Dendritic cell treated with granulocyte-macrophage colony-stimulating factor and Interleukin-4, amounts not matched to agents 40 ng/mL and 50 ng/mL, for 4 days (primary cell): ENCODE measurements around the gene BCAS3.
"Not testable (repeated sequence)": the region's sequence is repeated elsewhere in the genome, so short reads cannot be mapped to it uniquely, and the experiment has no call there.

Experiments
- H3K27ac Mint-ChIP-seq: one replicate; pipeline ENCODE4 v1.8.0; 2022; ENCODE audit warnings: mild to moderate bottlenecking, mixed read lengths
- H3K27me3 Mint-ChIP-seq: one replicate; pipeline ENCODE4 v1.8.0; 2022; ENCODE audit warnings: mild to moderate bottlenecking, mixed read lengths
- H3K36me3 Mint-ChIP-seq: one replicate; pipeline ENCODE4 v1.8.0; 2022; ENCODE audit warnings: low read depth, mixed read lengths
- H3K4me1 Mint-ChIP-seq: one replicate; pipeline ENCODE4 v1.8.0; 2022; ENCODE audit warnings: low read depth, mixed read lengths
- H3K4me3 Mint-ChIP-seq: one replicate; pipeline ENCODE4 v1.8.0; 2022; ENCODE audit warnings: mild to moderate bottlenecking, moderate library complexity, mixed read lengths
- H3K9me3 Mint-ChIP-seq: one replicate; pipeline ENCODE4 v1.8.0; 2022; ENCODE audit warnings: mixed read lengths
- intact Hi-C: fragments of 100-400 bp; cut with micrococcal nuclease; formaldehyde crosslinking; loops from one replicate; pipeline ENCODE4 v1.15.0; 2022

BCAS3 gene

GRCh38 chr17:60803059-60803458, 125.4 kb downstream of the BCAS3 start:
- no peak overlapping the region for H3K4me3 Mint-ChIP-seq
- no peak overlapping the region for H3K27ac Mint-ChIP-seq
- no peaks in the 10 kb centered on the region for H3K4me1 Mint-ChIP-seq
- no peaks in the 10 kb centered on the region for H3K27me3 Mint-ChIP-seq
- H3K36me3 Mint-ChIP-seq = no peaks in the 10 kb centered on the region
- intact Hi-C loops = no loop called here
- no peaks in the 10 kb centered on the region for H3K9me3 Mint-ChIP-seq

DNA sequence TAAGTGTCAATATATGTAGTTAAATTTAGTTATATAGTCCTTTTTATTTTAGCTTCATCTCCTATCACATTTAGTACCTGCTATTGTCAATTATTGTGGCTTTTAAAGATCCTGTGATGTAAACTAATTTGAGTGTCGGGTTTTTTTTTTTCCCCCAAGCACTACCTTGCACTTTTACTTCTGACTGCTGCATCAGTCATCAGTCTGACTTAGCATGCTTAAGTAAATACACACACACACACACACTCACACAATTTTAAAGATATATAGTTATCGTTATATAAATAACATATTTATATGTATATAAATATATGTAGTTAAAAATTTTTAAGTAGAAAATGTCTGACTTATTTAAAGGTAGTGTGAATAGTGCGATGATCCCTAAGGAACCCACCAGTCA, 127.2 kb downstream of the BCAS3 start:
- Mint-ChIP-seq H3K4me1 (peaks cover 7% of the 10 kb centered on the region), H3K27ac (no peak overlapping the region), H3K9me3 (no peaks in the 10 kb centered on the region), H3K27me3 (no peaks in the 10 kb centered on the region), H3K36me3 (no peaks in the 10 kb centered on the region), H3K4me3 (no peak overlapping the region)
- intact Hi-C loops = no loop called here

GRCh38 chr17:60809421-60809820, 131.8 kb downstream of the BCAS3 start:
- Mint-ChIP-seq H3K36me3 (peaks cover 15% of the 10 kb centered on the region), H3K27me3 (no peaks in the 10 kb centered on the region), H3K27ac (no peak overlapping the region), H3K4me1 (peaks cover 16% of the 10 kb centered on the region), H3K4me3 (no peak overlapping the region), H3K9me3 (peaks cover 8% of the 10 kb centered on the region)
- intact Hi-C loops = no loop called here

GRCh38 chr17:60814941-60815340, 137.3 kb downstream of the BCAS3 start:
- Mint-ChIP-seq H3K36me3 (peaks cover 14% of the 10 kb centered on the region), H3K4me1 (peaks cover 13% of the 10 kb centered on the region)
- H3K27me3 Mint-ChIP-seq, H3K27ac Mint-ChIP-seq, H3K4me3 Mint-ChIP-seq, H3K9me3 Mint-ChIP-seq, intact Hi-C loops: not testable (repeated sequence)

DNA sequence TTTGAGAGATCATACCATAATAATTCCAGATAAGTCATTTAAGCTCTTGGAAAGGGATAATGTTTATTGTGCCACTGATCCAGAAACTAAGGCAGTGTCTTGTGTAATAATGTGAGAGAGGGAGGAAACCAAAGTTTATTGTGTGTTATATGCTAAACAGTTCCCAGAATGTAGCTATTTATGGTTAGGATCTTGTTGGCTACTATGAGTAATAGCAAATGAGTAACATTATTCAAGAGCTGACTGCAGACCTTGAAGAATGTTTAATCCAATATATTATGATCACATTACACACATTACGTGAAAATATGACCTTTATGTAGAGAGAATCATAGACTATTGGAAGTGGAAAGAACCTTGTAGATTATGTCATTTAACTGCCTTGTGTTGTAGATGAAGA, 139.5 kb downstream of the BCAS3 start:
- Mint-ChIP-seq H3K27ac (no peak overlapping the region), H3K36me3 (no peaks in the 10 kb centered on the region), H3K9me3 (peaks cover 8% of the 10 kb centered on the region), H3K4me1 (peaks cover 5% of the 10 kb centered on the region), H3K4me3 (no peak overlapping the region), H3K27me3 (no peaks in the 10 kb centered on the region)
- intact Hi-C loops = no loop called here

GRCh38 chr17:60819447-60820130, 141.9 kb downstream of the BCAS3 start:
- Mint-ChIP-seq H3K4me3 (no peak overlapping the region), H3K4me1 (peaks cover 19% of the 10 kb centered on the region), H3K9me3 (no peaks in the 10 kb centered on the region), H3K27me3 (no peaks in the 10 kb centered on the region), H3K27ac (no peak overlapping the region), H3K36me3 (no peaks in the 10 kb centered on the region)
- intact Hi-C loops = no loop called here

- no peaks in the 10 kb centered on the region for H3K9me3 Mint-ChIP-seq
These were observed 145.9 kb downstream of the BCAS3 start for GRCh38 chr17:60823515-60823914.

GRCh38 chr17:60825351-60825750, 147.7 kb downstream of the BCAS3 start:
- H3K4me3 Mint-ChIP-seq = no peak overlapping the region
- H3K9me3 Mint-ChIP-seq = no peaks in the 10 kb centered on the region
- H3K27ac Mint-ChIP-seq = no peak overlapping the region
- H3K36me3 Mint-ChIP-seq = no peaks in the 10 kb centered on the region
- peaks cover 14% of the 10 kb centered on the region for H3K4me1 Mint-ChIP-seq
- intact Hi-C loops = no loop called here
- no peaks in the 10 kb centered on the region for H3K27me3 Mint-ChIP-seq

More at GRCh38 chr17:60823515-60823914, 145.9 kb downstream of the BCAS3 start:
- intact Hi-C loops = no loop called here
- no peaks in the 10 kb centered on the region for H3K36me3 Mint-ChIP-seq
- no peak overlapping the region for H3K4me3 Mint-ChIP-seq
- H3K27me3 Mint-ChIP-seq = no peaks in the 10 kb centered on the region
- no peak overlapping the region for H3K27ac Mint-ChIP-seq
- peaks cover 14% of the 10 kb centered on the region for H3K4me1 Mint-ChIP-seq

- intact Hi-C loops = no loop called here
- no peak overlapping the region for H3K27ac Mint-ChIP-seq
- H3K36me3 Mint-ChIP-seq = no peaks in the 10 kb centered on the region
- H3K9me3 Mint-ChIP-seq = no peaks in the 10 kb centered on the region
- H3K4me3 Mint-ChIP-seq = no peak overlapping the region
- no peaks in the 10 kb centered on the region for H3K27me3 Mint-ChIP-seq
- H3K4me1 Mint-ChIP-seq = peaks cover 14% of the 10 kb centered on the region
These were observed 150.3 kb downstream of the BCAS3 start for GRCh38 chr17:60827943-60828342.

- H3K9me3 Mint-ChIP-seq = no peaks in the 10 kb centered on the region
- intact Hi-C loops = no loop called here
- no peak overlapping the region for H3K4me3 Mint-ChIP-seq
- H3K27ac Mint-ChIP-seq = no peak overlapping the region
- H3K27me3 Mint-ChIP-seq = no peaks in the 10 kb centered on the region
- no peaks in the 10 kb centered on the region for H3K36me3 Mint-ChIP-seq
- H3K4me1 Mint-ChIP-seq = no peaks in the 10 kb centered on the region
These were observed 154.5 kb downstream of the BCAS3 start for GRCh38 chr17:60832151-60832585.

DNA sequence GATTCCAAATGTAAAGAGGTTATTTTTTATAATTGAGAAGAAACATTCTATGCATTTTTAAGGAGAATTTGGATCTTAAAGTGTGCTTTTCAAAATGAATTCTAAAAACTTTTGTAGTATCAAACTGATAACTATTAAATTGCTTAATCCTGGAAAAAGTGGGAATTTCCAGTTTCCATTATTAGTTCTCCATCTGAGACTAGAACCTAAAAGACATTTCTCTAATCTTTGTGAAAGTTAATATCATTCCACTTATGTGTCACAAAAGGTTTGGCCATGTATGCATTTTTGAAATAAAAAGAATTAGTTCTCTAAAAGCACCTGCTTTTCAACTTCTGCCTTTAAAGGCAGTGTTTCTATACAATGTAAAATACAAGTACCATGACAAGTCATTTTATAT, 155.0 kb downstream of the BCAS3 start:
- Mint-ChIP-seq H3K4me3 (no peak overlapping the region), H3K9me3 (no peaks in the 10 kb centered on the region), H3K36me3 (no peaks in the 10 kb centered on the region), H3K27me3 (no peaks in the 10 kb centered on the region), H3K4me1 (no peaks in the 10 kb centered on the region), H3K27ac (no peak overlapping the region)
- intact Hi-C loops = no loop called here

DNA sequence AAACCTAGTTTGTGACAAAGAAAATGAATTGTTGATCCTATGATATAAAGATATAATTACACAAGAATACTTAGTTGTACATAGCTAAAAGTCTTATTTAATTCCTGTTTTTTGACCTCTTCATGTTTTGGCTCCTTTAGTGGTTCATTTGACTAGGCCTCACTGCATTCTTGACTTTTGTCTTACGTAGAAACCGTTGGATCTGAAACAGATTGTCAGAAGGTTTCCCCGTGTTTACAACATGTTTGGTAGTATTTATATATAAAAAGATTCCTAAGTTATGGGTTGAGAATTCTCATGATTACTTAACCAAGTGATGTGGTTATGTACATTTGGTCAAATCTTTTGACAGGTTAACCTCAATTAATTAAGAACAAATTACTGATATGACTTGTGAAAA, 162.8 kb downstream of the BCAS3 start:
- no peak overlapping the region for H3K27ac Mint-ChIP-seq
- intact Hi-C loops = no loop called here
- H3K9me3 Mint-ChIP-seq = no peaks in the 10 kb centered on the region
- no peaks in the 10 kb centered on the region for H3K4me1 Mint-ChIP-seq
- no peak overlapping the region for H3K4me3 Mint-ChIP-seq
- H3K36me3 Mint-ChIP-seq = no peaks in the 10 kb centered on the region
- H3K27me3 Mint-ChIP-seq = no peaks in the 10 kb centered on the region

GRCh38 chr17:60845012-60845411, 167.4 kb downstream of the BCAS3 start:
- no peaks in the 10 kb centered on the region for H3K36me3 Mint-ChIP-seq
- no peaks in the 10 kb centered on the region for H3K9me3 Mint-ChIP-seq
- no peak overlapping the region for H3K27ac Mint-ChIP-seq
- no peak overlapping the region for H3K4me3 Mint-ChIP-seq
- no peaks in the 10 kb centered on the region for H3K27me3 Mint-ChIP-seq
- H3K4me1 Mint-ChIP-seq = peaks cover 6% of the 10 kb centered on the region
- intact Hi-C loops = no loop called here

DNA sequence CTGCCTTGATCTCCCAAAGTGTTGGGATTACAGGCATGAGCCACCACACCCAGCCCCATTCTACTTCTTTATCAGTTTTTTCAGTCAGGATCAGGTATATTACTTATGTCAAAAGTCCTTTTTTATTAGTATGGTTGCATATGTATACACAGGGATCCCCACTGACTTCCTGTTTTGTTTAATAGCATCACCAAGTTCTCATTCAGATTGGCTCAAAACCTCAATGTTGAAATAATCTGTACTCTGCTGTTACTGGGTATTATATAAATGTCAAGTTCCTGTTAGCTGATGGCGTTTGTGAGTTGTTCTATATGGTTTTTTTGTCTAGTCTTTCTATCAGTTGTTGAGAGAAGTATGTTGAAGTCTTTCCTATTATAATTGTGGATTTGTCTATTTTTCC, 168.5 kb downstream of the BCAS3 start:
- Mint-ChIP-seq H3K4me3 (no peak overlapping the region), H3K27me3 (no peaks in the 10 kb centered on the region), H3K4me1 (peaks cover 6% of the 10 kb centered on the region), H3K27ac (no peak overlapping the region), H3K36me3 (no peaks in the 10 kb centered on the region), H3K9me3 (no peaks in the 10 kb centered on the region)
- intact Hi-C loops = no loop called here

GRCh38 chr17:60851181-60851580, 173.5 kb downstream of the BCAS3 start:
- Mint-ChIP-seq H3K36me3 (no peaks in the 10 kb centered on the region), H3K4me3 (no peak overlapping the region), H3K9me3 (no peaks in the 10 kb centered on the region), H3K4me1 (peaks cover 5% of the 10 kb centered on the region), H3K27ac (no peak overlapping the region), H3K27me3 (no peaks in the 10 kb centered on the region)
- intact Hi-C loops = no loop called here
